ENCODE measurements around the gene MAP6D1. TPM values are rescaled to one million over a fixed set of nuclear protein-coding genes. Genes with fewer than 3 reads are reported as not detected.

Gene MAP6D1
- total and polyA plus RNA-seq, 7 donors = 0.34 to 2.1 (median 0.63) TPM; not detected in 3

DNA sequence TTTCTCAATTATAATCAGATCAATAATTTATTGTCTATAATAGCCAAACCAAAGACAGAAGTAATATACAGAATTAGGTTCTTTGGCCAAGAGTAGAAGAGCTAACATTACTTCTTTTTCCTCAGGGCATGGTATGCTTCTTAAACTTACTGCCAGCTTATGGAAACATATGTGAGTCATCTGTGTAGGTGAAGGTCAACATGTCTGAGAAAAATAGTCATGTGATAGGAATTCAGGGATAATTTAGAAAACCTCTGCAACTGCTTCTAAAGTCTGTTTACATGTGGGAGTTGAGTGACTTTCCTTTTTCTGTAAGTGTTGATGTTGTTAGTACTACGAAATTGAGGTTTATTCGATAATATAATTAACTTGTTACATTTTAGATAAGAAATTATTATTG is 19.2 kb upstream of the MAP6D1 start:
- Histone ChIP-seq H3K9me3 (no peaks in the 10 kb centered on the region), H3K27ac (no peak overlapping the region), H3K4me3 (no peak overlapping the region), H3K4me1 (no peaks in the 10 kb centered on the region), H3K27me3 (no peaks in the 10 kb centered on the region), H3K36me3 (peaks cover 11 to 82% (median 23%) of the 10 kb centered on the region in 4 donors)
- DNase-seq = no peak
- WGBS, 2 donors = 95 to 97% methylated on average over 2 of the region's 2 CpGs
- TF ChIP-seq POLR2A (IDR thresholded peaks at IDR 0.05) (no peak), POLR2AphosphoS5 (IDR thresholded peaks at IDR 0.05) (no peak), EP300 (IDR thresholded peaks at IDR 0.05) (no peak)
- intact Hi-C loops (cut with DNase I) = no loop called here

DNA sequence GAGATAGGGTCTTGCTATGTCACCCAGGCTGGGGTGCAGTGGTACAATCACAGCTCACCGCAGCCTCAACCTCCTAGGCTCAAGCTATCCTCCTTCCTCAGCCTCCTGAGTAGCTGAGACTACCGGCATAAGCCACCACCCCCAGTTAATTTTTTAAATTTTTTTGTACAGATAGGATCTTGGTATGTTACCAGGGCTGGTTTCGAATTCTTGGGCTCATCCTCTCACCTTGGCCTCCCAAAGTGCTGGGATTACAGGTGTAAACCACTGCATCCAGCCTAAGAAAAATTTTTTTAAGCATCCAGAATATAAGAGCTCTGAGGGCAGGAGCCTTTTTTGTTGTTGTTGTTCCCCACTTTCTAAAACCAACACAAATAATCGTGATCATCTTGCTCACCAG is 14.4 kb upstream of the MAP6D1 start:
- intact Hi-C loops (cut with DNase I) = no loop called here
- DNase-seq = no peak
- TF ChIP-seq POLR2AphosphoS5 (IDR thresholded peaks at IDR 0.05) (no peak), POLR2A (IDR thresholded peaks at IDR 0.05) (no peak), EP300 (IDR thresholded peaks at IDR 0.05) (no peak)
- TF ChIP-seq, protein P1, sequence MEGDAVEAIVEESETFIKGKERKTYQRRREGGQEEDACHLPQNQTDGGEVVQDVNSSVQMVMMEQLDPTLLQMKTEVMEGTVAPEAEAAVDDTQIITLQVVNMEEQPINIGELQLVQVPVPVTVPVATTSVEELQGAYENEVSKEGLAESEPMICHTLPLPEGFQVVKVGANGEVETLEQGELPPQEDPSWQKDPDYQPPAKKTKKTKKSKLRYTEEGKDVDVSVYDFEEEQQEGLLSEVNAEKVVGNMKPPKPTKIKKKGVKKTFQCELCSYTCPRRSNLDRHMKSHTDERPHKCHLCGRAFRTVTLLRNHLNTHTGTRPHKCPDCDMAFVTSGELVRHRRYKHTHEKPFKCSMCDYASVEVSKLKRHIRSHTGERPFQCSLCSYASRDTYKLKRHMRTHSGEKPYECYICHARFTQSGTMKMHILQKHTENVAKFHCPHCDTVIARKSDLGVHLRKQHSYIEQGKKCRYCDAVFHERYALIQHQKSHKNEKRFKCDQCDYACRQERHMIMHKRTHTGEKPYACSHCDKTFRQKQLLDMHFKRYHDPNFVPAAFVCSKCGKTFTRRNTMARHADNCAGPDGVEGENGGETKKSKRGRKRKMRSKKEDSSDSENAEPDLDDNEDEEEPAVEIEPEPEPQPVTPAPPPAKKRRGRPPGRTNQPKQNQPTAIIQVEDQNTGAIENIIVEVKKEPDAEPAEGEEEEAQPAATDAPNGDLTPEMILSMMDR (IDR thresholded peaks at IDR 0.05) = no peak
- Histone ChIP-seq H3K27me3 (no peaks in the 10 kb centered on the region), H3K9me3 (no peaks in the 10 kb centered on the region), H3K4me1 (no peaks in the 10 kb centered on the region), H3K27ac (no peak overlapping the region), H3K4me3 (no peak overlapping the region), H3K36me3 (peaks cover 11 to 77% (median 24%) of the 10 kb centered on the region in 4 donors)
- 96 to 97% methylated on average over 4 of the region's 4 CpGs for WGBS, 2 donors

DNA sequence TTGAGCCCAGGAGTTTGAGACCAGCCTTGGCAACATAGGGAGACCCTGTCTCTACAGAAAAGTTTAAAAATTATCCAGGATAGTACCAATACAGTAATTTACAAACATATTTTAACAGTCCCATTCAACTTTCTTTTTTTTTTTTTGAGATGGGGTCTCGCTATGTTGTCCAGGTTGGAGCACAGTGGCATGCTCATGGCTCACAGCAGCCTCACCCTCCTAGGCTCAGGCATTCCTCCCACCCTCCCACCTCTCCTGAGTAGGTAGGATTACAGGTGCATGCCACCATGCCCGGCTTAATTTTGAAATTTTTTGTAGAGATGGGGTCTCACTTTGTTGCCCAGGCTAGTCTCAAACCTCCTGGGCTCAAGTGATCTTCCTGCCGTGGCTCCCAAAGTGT is 12.5 kb upstream of the MAP6D1 start:
- WGBS, 2 donors = 96 to 98% methylated on average over 3 of the region's 3 CpGs
- Histone ChIP-seq H3K4me1 (no peaks in the 10 kb centered on the region), H3K27ac (no peak overlapping the region), H3K36me3 (peaks cover 11 to 77% (median 32%) of the 10 kb centered on the region in 4 donors), H3K9me3 (no peaks in the 10 kb centered on the region), H3K27me3 (no peaks in the 10 kb centered on the region), H3K4me3 (no peak overlapping the region)
- TF ChIP-seq, protein P1 (IDR thresholded peaks at IDR 0.05) = no peak
- TF ChIP-seq POLR2A (IDR thresholded peaks at IDR 0.05) (no peak), EP300 (IDR thresholded peaks at IDR 0.05) (no peak), POLR2AphosphoS5 (IDR thresholded peaks at IDR 0.05) (no peak)
- no peak for DNase-seq
- intact Hi-C loops (cut with DNase I) = no loop called here

DNA sequence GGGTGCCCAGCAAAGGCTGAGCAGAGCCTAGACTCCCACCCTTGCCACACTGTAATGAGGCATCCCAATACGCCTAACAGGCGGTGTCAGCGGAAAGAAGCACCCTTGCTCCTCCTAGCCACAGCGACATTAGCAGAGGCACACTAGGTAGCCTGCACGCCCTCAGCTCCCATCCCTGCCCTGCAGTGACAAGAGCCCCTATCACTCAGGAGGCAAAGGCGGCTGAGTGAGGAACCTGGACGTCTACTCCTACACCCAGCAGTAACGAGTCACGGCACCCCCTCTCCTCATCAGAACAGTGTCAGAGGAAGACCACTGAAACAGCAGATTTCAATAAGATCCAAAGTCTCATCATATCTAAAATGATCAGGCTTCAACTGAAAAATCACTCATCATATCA is 12.0 kb upstream of the MAP6D1 start:
- Histone ChIP-seq H3K9me3 (no peaks in the 10 kb centered on the region), H3K27ac (no peak overlapping the region), H3K27me3 (no peaks in the 10 kb centered on the region), H3K36me3 (peaks cover 16 to 79% (median 36%) of the 10 kb centered on the region in 4 donors), H3K4me1 (no peaks in the 10 kb centered on the region), H3K4me3 (no peak overlapping the region)
- DNase-seq = no peak
- intact Hi-C loops (cut with DNase I) = no loop called here
- 94 to 95% methylated on average over 9 of the region's 9 CpGs for WGBS, 2 donors
- TF ChIP-seq, protein P1 (IDR thresholded peaks at IDR 0.05) = no peak
- no peak for TF ChIP-seq POLR2A (IDR thresholded peaks at IDR 0.05)
- TF ChIP-seq EP300 (IDR thresholded peaks at IDR 0.05) = no peak
- TF ChIP-seq POLR2AphosphoS5 (IDR thresholded peaks at IDR 0.05) = no peak

DNA sequence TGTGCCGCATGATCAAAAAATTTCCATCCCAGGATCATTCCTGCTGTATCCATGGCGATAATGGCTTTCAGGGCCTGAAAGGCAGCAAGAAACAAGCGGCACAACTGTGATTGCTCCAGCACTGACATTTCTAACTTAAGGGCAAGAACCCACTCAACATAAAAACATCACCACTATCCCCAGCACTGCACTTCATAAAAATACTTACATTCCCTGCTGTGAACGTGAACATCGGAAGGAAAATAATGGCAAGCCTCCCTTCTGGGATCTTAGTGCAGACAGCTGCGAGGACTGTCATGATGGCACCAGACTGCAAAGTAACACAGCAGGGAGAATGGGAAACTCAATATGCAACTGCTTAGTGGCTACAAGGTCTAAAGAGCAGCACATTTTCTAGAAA is 8.1 kb upstream of the MAP6D1 start:
- no peaks in the 10 kb centered on the region for H3K4me1 ChIP-seq
- no peak overlapping the region for H3K4me3 ChIP-seq
- intact Hi-C loops (cut with DNase I) = no loop called here
- H3K9me3 ChIP-seq = no peaks in the 10 kb centered on the region
- no peaks in the 10 kb centered on the region for H3K27me3 ChIP-seq
- no peak for DNase-seq
- WGBS, 2 donors = 97 to 99% methylated on average over 6 of the region's 6 CpGs
- H3K27ac ChIP-seq = no peak overlapping the region
- H3K36me3 ChIP-seq = peaks cover 10 to 77% (median 20%) of the 10 kb centered on the region in 4 donors
- TF ChIP-seq EP300 (IDR thresholded peaks at IDR 0.05) (no peak), POLR2AphosphoS5 (IDR thresholded peaks at IDR 0.05) (no peak), POLR2A (IDR thresholded peaks at IDR 0.05) (no peak)
- TF ChIP-seq, protein P1 (IDR thresholded peaks at IDR 0.05) = no peak

Data from sigmoid colon (tissue), 7 donors.